Measurements from ENCODE around the gene BCAS3.

The BCAS3 gene

GRCh38 chr17:61415374-61416210 lies 737.9 kb downstream of the BCAS3 start:
- no peak overlapping the region for H4K12ac ChIP-seq (ENCODE audit: low read depth, low read length)

GRCh38 chr17:61416211-61416539 lies 738.5 kb downstream of the BCAS3 start:
- no peak overlapping the region for H3K23ac ChIP-seq (ENCODE audit: low read length)
- no peak overlapping the region for H4K91ac ChIP-seq (ENCODE audit: low read depth, low read length)
- H3K14ac ChIP-seq (ENCODE audit: low read length): no peak overlapping the region
- peaks cover 7% of the 10 kb centered on the region for H3K79me1 ChIP-seq (ENCODE audit: low read length)
- no peak overlapping the region for H2BK120ac ChIP-seq (ENCODE audit: insufficient read depth, low read length, poor library complexity)
- no peak for DNase-seq
- H2AK5ac ChIP-seq (ENCODE audit: low read length): no peak overlapping the region
- no CpG with 5 or more reads among the region's 6 CpGs for WGBS (ENCODE audit: extremely low coverage, insufficient coverage, insufficient read length)
- H3K9me3 ChIP-seq (ENCODE audit: insufficient read depth, low read depth, low read length): peaks cover 2% of the 10 kb centered on the region
- H3K27ac ChIP-seq (ENCODE audit: low read depth, low read length): no peak overlapping the region
- no peak overlapping the region for H4K12ac ChIP-seq (ENCODE audit: low read depth, low read length)
- peak overlapping the region; percentile 56 for H3K4me2 ChIP-seq (ENCODE audit: low read length)
- peak overlapping the region; percentile 41 for H4K8ac ChIP-seq (ENCODE audit: low read depth, low read length)
- H3K4ac ChIP-seq (ENCODE audit: low read depth, low read length): no peak overlapping the region
- no peak overlapping the region for H2BK12ac ChIP-seq (ENCODE audit: low read length)
- H3K4me3 ChIP-seq (ENCODE audit: low read depth, low read length): no peak overlapping the region
- no peak overlapping the region for H2AFZ ChIP-seq (ENCODE audit: insufficient read depth, low read length, poor library complexity)
- H3K4me1 ChIP-seq (ENCODE audit: control insufficient read depth in 1 of 2, insufficient read depth in 2 of 2, low read length in 2 of 2): peaks cover 6 to 9% of the 10 kb centered on the region in 2 experiments
- no peak overlapping the region for H2BK5ac ChIP-seq (ENCODE audit: low read depth, low read length, poor library complexity)
- H3K79me2 ChIP-seq (ENCODE audit: control insufficient read depth, insufficient read depth, low read length, poor library complexity): no peaks in the 10 kb centered on the region
- no peak overlapping the region for H3K9ac ChIP-seq (ENCODE audit: low read length)
- no peak overlapping the region for H3K18ac ChIP-seq (ENCODE audit: low read length)
- no peaks in the 10 kb centered on the region for H3K36me3 ChIP-seq (ENCODE audit: control insufficient read depth in 1 of 2, insufficient read depth in 2 of 2, low read length in 2 of 2)
- peaks cover 18% of the 10 kb centered on the region for H3K27me3 ChIP-seq (ENCODE audit: insufficient read depth, low read length)

More at GRCh38 chr17:61415374-61416210, 737.9 kb downstream of the BCAS3 start:
- whole genome bisulfite sequencing (ENCODE audit: extremely low coverage, insufficient coverage, insufficient read length): no CpG with 5 or more reads among the region's 6 CpGs
- Histone ChIP-seq H3K14ac (ENCODE audit: low read length) (no peak overlapping the region), H3K9ac (ENCODE audit: low read length) (no peak overlapping the region), H3K27me3 (ENCODE audit: insufficient read depth, low read length) (peaks cover 23% of the 10 kb centered on the region), H2AFZ (ENCODE audit: insufficient read depth, low read length, poor library complexity) (no peak overlapping the region), H2BK120ac (ENCODE audit: insufficient read depth, low read length, poor library complexity) (no peak overlapping the region), H3K4ac (ENCODE audit: low read depth, low read length) (no peak overlapping the region), H4K8ac (ENCODE audit: low read depth, low read length) (no peak overlapping the region), H3K4me3 (ENCODE audit: low read depth, low read length) (no peak overlapping the region), H3K79me1 (ENCODE audit: low read length) (peaks cover 8% of the 10 kb centered on the region), H4K91ac (ENCODE audit: low read depth, low read length) (no peak overlapping the region), H2AK5ac (ENCODE audit: low read length) (no peak overlapping the region), H3K27ac (ENCODE audit: low read depth, low read length) (no peak overlapping the region), H3K4me1 (ENCODE audit: control insufficient read depth in 1 of 2, insufficient read depth in 2 of 2, low read length in 2 of 2) (peaks cover 6 to 12% of the 10 kb centered on the region in 2 experiments), H3K18ac (ENCODE audit: low read length) (no peak overlapping the region), H2BK12ac (ENCODE audit: low read length) (no peak overlapping the region), H3K79me2 (ENCODE audit: control insufficient read depth, insufficient read depth, low read length, poor library complexity) (no peaks in the 10 kb centered on the region), H3K9me3 (ENCODE audit: insufficient read depth, low read depth, low read length) (peaks cover 2% of the 10 kb centered on the region), H3K23ac (ENCODE audit: low read length) (no peak overlapping the region), H2BK5ac (ENCODE audit: low read depth, low read length, poor library complexity) (no peak overlapping the region), H3K36me3 (ENCODE audit: control insufficient read depth in 1 of 2, insufficient read depth in 2 of 2, low read length in 2 of 2) (no peaks in the 10 kb centered on the region), H3K4me2 (ENCODE audit: low read length) (no peak overlapping the region)
- no peak for DNase-seq

- peak overlapping the region; percentile 56 for H3K4me2 ChIP-seq (ENCODE audit: low read length)
- H3K79me1 ChIP-seq (ENCODE audit: low read length): peaks cover 3% of the 10 kb centered on the region
- no peak overlapping the region for H3K23ac ChIP-seq (ENCODE audit: low read length)
- no peak overlapping the region for H2BK5ac ChIP-seq (ENCODE audit: low read depth, low read length, poor library complexity)
- no CpG with 5 or more reads among the region's 43 CpGs for WGBS (ENCODE audit: extremely low coverage, insufficient coverage, insufficient read length)
- H4K8ac ChIP-seq (ENCODE audit: low read depth, low read length): peak overlapping the region; percentile 41
- H4K12ac ChIP-seq (ENCODE audit: low read depth, low read length): no peak overlapping the region
- H2AFZ ChIP-seq (ENCODE audit: insufficient read depth, low read length, poor library complexity): no peak overlapping the region
- H2AK5ac ChIP-seq (ENCODE audit: low read length): no peak overlapping the region
- no peaks in the 10 kb centered on the region for H3K36me3 ChIP-seq (ENCODE audit: control insufficient read depth in 1 of 2, insufficient read depth in 2 of 2, low read length in 2 of 2)
- DNase-seq: peak; percentile 89 to 96
- no peaks in the 10 kb centered on the region for H3K79me2 ChIP-seq (ENCODE audit: control insufficient read depth, insufficient read depth, low read length, poor library complexity)
- no peak overlapping the region for H3K4ac ChIP-seq (ENCODE audit: low read depth, low read length)
- H3K14ac ChIP-seq (ENCODE audit: low read length): peak overlapping the region; percentile 38
- peak overlapping the region; percentile 15 for H2BK120ac ChIP-seq (ENCODE audit: insufficient read depth, low read length, poor library complexity)
- no peak overlapping the region for H3K27ac ChIP-seq (ENCODE audit: low read depth, low read length)
- H3K9ac ChIP-seq (ENCODE audit: low read length): no peak overlapping the region
- H3K27me3 ChIP-seq (ENCODE audit: insufficient read depth, low read length): peaks cover 18% of the 10 kb centered on the region
- H3K18ac ChIP-seq (ENCODE audit: low read length): no peak overlapping the region
- H3K4me3 ChIP-seq (ENCODE audit: low read depth, low read length): peak overlapping the region; percentile 23
- H3K4me1 ChIP-seq (ENCODE audit: control insufficient read depth in 1 of 2, insufficient read depth in 2 of 2, low read length in 2 of 2): peaks cover 4 to 5% of the 10 kb centered on the region in 2 experiments
- H3K9me3 ChIP-seq (ENCODE audit: insufficient read depth, low read depth, low read length): peaks cover 2% of the 10 kb centered on the region
- peak overlapping the region; percentile 37 for H4K91ac ChIP-seq (ENCODE audit: low read depth, low read length)
- H2BK12ac ChIP-seq (ENCODE audit: low read length): no peak overlapping the region
Measured at GRCh38 chr17:61416540-61417363, 739.1 kb downstream of the BCAS3 start.

GRCh38 chr17:61418449-61418848 lies 740.8 kb downstream of the BCAS3 start:
- Histone ChIP-seq H3K18ac (ENCODE audit: low read length) (no peak overlapping the region), H2AFZ (ENCODE audit: insufficient read depth, low read length, poor library complexity) (no peak overlapping the region), H2BK120ac (ENCODE audit: insufficient read depth, low read length, poor library complexity) (no peak overlapping the region), H3K79me2 (ENCODE audit: control insufficient read depth, insufficient read depth, low read length, poor library complexity) (no peaks in the 10 kb centered on the region), H3K23ac (ENCODE audit: low read length) (no peak overlapping the region), H3K4me3 (ENCODE audit: low read depth, low read length) (no peak overlapping the region), H2AK5ac (ENCODE audit: low read length) (no peak overlapping the region), H3K27ac (ENCODE audit: low read depth, low read length) (no peak overlapping the region), H3K4me1 (ENCODE audit: control insufficient read depth in 1 of 2, insufficient read depth in 2 of 2, low read length in 2 of 2) (peaks cover 3 to 4% of the 10 kb centered on the region in 2 experiments), H3K9me3 (ENCODE audit: insufficient read depth, low read depth, low read length) (no peaks in the 10 kb centered on the region), H3K36me3 (ENCODE audit: control insufficient read depth in 1 of 2, insufficient read depth in 2 of 2, low read length in 2 of 2) (no peaks in the 10 kb centered on the region), H3K27me3 (ENCODE audit: insufficient read depth, low read length) (peaks cover 5% of the 10 kb centered on the region), H3K9ac (ENCODE audit: low read length) (no peak overlapping the region), H4K91ac (ENCODE audit: low read depth, low read length) (no peak overlapping the region), H3K14ac (ENCODE audit: low read length) (no peak overlapping the region), H3K79me1 (ENCODE audit: low read length) (no peaks in the 10 kb centered on the region), H2BK5ac (ENCODE audit: low read depth, low read length, poor library complexity) (no peak overlapping the region), H3K4me2 (ENCODE audit: low read length) (no peak overlapping the region), H3K4ac (ENCODE audit: low read depth, low read length) (no peak overlapping the region), H4K12ac (ENCODE audit: low read depth, low read length) (no peak overlapping the region), H2BK12ac (ENCODE audit: low read length) (no peak overlapping the region), H4K8ac (ENCODE audit: low read depth, low read length) (no peak overlapping the region)
- no peak for DNase-seq
- no CpG with 5 or more reads among the region's 2 CpGs for WGBS (ENCODE audit: extremely low coverage, insufficient coverage, insufficient read length)
